Activated CD4-positive, alpha-beta T cell treated with anti-CD3 and anti-CD28 coated beads for 48 hours (primary cell): ENCODE measurements around the gene MYB.

Source experiments
- DNase-seq: peaks from one replicate; pipeline ENCODE4 v3.0.0-alpha.2; 2020

MYB gene

DNA sequence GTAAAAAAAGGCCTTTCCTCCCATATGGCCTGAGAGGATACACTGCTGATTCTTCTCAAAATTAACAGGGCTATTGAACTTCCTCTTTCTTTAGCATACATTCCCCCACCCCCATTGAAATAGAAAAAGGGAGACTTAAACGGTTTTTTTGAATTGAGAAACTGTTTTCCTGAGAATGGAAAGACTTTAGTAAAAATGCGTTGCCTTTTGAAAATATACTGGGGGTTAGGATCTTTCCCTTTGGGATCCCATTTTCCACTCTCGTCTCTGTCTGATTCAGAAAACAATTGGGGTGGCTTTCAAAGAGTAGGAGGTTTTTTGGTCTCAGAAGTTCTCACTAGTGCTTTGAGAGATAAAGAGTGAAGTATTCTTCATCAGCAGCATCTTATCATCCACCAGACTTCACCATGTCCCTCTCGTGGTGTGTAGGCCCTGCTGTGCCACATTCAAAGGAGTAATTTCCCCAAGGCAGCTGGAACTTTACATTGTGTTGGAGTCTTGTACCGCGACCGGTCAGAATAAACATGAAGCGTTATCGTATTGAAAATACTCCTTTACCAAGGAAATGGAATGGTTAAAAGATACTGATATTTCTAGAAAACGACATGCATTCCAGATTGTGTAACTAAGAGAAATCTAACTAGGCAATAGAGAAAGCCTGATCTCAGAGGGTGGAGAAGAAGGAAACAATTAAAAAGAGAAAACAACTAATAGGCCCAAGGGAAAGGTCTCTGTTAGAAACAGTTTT is 10.6 kb downstream of the MYB start:
- DNase-seq: no peak

DNA sequence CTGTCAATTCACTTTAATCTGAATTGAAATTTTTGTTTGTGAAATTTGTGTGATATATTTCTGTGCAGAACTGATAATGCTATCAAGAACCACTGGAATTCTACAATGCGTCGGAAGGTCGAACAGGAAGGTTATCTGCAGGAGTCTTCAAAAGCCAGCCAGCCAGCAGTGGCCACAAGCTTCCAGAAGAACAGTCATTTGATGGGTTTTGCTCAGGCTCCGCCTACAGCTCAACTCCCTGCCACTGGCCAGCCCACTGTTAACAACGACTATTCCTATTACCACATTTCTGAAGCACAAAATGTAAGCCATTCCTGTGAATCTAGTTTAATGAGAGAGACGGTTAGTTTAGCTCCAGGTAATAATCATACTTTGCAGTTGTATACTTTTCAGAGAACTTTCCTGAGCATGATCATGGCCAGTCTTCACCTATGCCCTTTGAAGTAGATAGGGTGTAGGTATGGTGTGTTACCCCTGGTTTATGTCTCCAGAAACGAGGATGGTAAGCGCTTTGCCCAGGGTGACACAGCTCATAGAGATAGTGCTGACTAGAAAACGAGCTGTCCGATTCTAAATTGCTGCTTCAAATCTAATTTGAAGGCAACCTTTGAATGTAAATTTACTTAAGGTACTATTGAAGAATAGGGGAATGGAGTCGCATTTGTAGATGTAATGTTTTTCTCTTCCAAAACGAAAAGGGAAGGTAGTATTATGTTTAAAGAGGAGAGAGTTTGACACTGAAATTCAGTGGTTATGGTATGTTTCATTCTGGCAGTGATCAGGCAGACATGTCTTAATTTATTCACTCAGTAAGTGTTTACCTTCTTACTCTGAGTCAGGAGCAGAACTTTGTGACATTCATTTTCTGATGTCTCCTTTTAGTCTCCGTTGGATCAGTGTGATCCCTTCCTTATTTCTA is 11.4 kb downstream of the MYB start:
- DNase-seq: no peak

DNA sequence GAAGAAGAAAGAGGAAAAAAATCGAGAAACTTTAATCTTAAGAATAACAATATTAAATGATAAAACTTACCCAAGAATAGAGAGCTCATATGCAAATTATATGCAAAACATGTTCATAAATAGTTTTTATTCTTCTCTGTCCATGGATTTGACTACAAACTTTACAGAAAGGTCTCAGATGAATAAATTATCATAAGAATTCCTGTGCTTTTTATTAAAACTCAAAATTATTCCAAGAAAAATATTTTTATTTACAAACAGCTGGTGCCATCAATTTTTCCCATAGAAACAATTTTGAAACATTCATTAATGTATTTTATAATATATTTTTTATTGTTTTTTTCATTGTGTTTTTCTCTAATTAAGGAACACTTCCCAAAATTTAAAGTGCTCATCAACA is 12.1 kb downstream of the MYB start:
- no peak for DNase-seq

DNA sequence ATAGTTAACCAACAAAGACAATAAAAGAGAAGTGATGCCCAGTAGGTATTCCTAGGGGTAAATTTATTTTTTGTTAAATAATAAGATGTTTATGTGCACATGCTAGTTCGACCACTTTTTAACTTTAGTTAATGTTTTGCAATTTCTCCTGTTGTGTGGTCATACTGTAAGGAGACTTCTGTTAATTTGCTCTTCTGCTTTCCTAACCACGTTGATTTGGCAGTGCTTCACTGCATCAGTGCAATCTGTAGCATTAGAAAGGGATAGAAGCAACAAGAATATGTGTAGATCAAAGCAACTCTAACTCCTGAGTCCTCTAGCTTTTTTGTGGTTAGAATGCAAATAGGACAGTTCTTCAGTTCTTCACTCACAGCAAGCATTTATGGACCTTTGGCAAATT is 13.9 kb downstream of the MYB start:
- DNase-seq: no peak

DNA sequence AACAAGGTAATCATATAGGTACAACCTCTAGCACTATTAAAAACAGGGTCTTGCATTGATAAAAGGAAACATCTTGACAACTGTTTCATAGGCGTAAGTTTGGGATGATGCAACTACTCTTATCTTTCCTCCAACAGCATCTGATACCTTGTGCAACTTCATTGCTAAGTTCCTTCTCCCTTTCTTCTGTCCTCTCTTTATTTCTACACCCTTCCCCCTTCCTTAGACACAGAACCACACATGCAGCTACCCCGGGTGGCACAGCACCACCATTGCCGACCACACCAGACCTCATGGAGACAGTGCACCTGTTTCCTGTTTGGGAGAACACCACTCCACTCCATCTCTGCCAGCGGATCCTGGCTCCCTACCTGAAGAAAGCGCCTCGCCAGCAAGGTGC is 14.4 kb downstream of the MYB start:
- DNase-seq: no peak

DNA sequence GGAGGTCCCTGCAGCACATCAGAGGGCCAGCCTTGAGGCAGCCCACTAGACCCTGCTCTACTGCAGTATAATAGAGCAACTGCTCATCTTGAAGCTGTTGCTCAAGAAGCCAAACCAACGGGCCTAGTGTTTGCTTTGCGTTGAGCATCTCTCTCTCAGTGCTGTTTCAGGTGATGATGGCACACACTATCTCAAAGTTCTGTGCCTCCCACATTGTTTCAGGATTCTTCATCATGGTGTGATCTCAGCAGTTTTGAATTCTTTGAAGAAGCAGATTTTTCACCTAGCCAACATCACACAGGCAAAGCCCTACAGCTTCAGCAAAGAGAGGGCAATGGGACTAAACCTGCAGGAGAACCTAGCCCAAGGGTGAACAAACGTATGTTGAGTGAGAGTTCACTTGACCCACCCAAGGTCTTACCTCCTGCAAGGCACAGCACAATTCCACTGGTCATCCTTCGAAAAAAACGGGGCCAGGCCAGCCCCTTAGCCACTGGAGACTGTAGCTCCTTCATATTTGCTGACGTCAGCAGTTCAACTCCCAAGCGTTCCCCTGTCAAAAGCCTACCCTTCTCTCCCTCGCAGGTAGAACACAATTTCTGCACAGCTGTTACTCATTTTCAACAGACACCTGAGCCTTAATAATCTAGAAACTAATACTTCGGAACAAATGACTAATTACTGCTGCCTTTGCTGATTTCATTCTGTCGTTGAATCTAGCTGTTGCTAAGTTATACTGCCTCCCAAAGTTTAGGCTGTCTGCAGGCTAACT is 15.8 kb downstream of the MYB start:
- DNase-seq: peak; percentile 45

DNA sequence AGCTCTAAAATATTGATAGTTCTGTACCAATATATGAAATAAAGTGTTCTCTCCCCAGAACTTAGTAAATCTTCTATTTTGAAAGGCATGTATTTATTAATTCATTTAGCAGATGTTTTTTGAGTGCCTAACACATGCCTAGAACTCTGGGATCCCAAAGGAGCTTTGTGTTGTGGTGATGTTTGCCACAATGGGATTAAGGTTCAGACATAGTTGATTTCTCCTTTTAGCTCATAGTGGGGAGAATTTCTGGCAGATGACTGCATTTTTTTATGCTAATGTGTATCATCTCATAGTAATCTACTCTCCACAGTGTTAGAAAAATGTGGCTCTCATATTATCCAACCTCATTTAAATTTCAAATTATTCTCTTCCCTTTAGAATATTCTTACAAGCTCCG is 21.7 kb downstream of the MYB start:
- no peak for DNase-seq

DNA sequence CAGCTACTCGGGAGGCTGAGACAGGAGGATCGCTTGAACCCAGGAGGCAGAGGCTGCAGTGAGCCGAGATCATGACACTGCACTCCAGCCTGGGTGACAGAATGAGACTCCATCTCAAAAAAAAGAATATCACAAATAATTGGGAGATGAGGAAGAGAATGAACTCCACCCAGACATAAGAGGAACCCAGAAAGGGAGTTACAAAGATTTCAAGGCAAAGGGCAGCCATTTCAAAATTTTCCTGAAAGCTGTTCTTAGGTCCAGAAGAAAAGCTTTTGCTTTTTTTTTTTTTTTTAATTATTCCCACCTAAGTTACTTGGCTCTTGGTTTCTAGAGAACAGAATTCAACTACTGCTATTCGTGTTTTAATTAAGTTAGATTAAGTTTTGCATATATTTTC is 23.8 kb downstream of the MYB start:
- DNase-seq: no peak

DNA sequence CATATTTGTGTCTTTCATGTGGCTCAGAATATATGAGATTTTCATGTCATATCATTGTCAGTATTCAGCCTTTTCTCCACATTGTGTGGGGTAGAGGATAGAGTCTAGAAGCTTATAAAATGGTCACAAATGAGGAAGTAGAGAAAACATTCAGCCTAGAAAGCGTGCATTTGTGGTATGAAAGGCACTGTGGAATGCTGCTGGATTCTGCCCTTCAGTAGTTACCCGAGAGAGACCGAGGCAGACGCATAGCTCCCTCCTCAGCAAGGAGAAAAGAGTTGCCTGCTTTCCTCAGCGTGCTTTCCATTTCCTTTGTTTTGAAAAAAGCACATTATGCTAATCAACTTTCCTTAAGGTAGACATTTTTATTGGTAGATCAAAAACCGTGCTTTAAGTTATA is 28.7 kb downstream of the MYB start:
- DNase-seq: no peak

DNA sequence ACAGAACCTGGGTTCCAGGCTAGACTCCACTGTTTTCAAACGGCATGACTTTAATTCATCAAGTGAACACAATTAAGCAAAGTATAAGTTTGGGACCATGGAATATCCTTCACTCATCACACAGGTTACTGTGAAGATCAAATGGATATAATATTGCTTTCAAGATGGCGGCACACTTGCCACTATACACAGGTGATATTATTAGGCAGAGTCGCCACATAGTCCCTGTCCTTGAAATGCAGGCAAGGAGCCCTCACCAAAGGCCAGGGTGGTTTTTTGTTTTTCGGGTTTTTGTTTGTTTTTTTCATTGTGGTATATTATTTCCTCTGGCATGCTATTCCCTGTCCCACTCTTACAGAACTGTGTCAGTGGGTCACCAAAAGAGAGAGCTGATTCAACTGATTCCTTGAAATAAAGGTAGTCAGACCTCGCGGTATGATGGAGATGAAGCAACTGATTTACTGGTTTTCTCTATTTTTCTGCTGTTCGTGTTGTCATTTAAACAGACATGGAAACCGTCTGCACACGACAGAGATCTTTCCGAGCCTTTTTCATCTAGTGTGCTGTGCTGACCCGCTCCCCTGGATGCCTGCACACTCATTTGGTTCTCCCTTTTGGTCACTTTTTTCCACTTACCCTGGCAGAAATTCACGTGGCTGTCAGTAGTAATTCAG is 29.7 kb downstream of the MYB start:
- DNase-seq: peak; percentile 20

DNA sequence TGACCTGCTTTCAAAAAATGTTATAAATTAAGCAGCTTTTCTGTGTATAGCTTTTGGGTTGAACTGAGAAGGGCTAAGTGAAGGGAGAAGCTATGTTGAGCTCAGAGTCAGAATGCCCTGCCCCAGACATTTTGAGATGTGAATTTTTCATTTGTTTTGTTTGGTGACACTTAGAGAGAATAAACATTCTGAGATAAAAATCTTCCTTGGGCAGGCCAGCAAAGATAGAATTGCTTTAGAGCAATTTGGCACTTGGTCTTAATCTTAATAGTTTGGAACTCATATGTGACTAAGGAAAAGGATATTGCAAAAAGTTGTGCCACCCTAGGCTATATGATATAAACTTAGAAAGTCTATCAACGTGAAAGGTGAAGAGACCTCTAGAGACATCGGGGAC is 30.2 kb downstream of the MYB start:
- no peak for DNase-seq

DNA sequence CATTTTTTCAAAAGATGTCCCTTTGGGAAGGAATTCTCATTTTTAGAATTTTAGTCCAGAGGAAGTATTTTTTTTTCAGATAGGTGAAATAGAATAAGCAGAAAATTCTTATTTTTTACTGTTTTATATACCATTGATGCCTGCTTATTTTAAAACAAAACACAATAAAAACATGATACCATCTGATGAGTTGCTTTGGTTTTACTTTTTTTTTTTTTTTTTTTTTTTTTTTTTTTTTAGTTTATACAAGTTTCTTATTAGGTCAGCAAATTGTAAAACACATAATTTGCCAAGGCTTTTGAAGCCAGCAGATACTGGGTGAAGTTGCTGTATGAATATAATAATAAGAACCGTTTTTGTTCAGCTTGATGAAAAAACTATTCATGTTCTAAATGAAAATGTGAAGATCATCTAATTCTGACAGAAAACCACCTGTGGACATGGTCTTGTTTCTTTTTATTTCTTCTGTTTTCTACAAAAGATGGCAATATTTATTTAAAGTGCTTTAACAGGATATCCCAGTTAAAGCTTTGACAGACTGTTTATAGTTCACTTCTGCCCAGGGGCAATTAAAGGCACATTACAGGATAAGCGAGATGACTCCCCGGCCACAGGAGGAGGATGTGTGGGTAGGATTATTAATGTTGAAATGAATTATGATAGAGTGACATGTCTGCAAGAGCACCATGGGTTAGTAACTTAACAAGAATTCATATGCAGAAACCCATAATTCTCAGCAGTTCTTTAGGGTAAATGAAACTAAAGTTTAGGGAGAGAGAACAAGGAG is 31.1 kb downstream of the MYB start:
- DNase-seq: peak; percentile 50

DNA sequence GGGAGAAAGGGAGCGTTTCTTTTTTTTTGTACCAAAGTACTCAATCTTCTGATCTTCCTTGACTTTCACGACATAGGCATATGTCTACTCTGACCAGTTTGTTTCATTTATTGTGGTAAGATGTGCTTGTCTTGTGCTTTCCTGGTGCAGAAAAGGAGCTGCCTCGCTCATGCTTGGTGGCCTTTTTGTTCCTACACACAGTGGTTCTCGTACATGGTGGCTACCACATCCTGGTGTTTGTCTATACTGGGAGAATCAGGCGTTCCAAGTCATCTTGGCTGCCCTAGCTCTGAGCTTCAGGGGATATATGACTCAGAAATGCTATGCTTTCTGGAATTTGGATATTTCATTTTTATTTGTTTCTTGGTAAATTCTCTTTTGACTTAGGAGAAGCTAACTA is 31.8 kb downstream of the MYB start:
- DNase-seq: peak; percentile 23

DNA sequence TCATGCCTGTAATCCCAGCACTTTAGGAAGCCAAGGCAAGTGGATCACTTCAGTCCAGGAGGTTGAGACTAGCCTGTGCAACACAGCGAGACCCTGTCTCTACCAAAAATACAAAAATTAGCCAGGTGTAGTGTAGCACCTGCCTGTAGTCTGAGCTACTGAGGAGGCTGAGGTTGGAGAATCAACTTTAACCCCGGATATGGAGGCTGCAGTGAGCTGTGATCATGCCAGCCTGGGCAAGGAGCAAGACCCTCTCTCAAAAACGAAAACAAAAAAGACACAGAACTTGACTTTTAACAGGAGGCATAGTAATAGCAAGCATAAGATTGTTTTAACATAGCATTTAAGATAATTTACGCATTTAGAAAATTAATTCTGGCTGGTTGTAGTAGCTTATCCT is 32.5 kb downstream of the MYB start:
- no peak for DNase-seq

DNA sequence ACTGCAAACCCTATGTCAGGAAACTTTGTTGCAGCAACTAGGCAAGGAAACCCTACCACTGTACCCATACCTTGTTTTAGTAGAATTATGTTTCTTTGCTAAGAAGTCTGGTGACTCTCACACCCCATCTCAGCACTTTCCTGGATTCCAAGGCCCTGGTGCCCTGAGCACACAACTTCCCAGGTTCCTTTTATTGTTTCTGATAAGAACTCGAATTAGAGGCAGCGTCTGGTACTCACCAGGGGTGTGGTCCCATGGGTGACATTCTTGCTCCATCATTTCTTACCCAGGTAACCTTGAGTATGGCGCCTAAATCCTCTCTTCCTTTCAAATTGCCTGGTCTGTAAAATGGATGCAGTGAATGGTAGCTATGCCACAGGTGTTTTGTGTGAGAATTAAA is 34.1 kb downstream of the MYB start:
- DNase-seq: no peak

DNA sequence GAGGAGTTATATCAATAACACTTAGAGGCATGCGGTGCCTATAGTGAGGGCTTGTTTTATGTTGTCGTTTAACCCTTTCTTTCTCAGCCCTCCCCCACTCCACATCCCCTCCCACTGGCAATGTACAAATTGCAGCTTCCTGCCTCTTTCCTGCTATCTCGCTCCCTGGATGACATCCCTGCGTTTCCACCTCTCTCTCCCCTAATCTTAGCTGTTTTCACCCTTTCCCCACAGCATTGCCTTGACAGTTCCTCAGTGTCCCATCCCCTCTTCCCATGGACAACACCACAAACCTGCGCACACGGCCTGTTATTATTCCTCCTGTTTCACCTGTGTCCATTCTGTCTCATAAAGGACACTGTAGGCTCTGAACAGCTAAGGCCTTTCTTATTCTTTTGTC is 34.5 kb downstream of the MYB start:
- no peak for DNase-seq

DNA sequence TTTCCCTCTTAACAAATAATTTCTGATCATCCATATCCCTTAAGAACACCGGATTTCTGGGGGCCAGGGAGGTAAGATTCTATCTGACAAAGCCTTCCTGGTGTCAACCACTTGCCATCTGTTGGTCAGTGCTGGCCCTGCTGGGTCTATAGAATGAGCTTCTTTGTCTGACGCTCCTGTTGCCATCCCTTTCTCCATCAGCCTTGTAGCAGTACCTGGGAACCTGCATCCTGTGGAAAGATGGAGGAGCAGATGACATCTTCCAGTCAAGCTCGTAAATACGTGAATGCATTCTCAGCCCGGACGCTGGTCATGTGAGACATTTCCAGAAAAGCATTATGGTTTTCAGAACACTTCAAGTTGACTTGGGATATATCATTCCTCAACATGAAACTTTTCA is 36.6 kb downstream of the MYB start:
- no peak for DNase-seq

DNA sequence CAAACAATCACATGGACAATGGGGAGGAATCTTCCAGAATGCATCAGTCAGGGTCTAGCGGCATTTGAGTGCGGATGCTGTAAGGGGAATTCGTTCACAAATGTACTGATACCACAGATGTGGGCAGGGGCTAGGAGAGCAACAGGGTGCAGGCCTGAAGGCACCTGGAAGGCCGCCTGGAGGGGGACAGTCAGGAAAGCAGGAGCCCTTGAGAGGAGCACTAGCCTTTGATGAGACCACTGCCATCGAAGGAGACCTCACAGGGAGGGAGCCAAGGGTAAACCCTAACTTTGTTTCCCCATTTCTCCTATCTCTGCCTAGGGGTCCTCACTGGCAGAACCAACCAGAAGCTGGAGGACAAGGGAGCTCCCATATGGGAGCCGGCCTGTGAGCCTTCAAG is 38.2 kb downstream of the MYB start:
- DNase-seq: no peak

DNA sequence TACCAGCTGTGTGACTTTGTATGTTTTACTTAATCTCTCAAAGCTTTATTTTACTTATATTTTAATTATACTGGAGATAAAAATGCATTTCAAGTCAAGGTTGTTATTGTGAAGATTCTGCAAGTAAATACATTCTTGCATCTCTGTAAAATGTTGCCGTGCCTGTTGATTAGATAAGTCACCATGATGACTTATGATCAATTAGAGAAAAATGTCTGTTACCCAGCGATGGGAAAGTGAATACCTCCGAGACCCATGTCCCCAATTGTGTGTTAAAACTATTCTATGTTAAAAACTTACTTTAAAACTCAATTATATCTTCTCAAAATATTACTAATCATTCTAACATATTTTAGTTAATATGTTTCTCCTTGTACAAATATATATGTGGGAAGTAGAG is 39.9 kb downstream of the MYB start:
- DNase-seq: no peak

DNA sequence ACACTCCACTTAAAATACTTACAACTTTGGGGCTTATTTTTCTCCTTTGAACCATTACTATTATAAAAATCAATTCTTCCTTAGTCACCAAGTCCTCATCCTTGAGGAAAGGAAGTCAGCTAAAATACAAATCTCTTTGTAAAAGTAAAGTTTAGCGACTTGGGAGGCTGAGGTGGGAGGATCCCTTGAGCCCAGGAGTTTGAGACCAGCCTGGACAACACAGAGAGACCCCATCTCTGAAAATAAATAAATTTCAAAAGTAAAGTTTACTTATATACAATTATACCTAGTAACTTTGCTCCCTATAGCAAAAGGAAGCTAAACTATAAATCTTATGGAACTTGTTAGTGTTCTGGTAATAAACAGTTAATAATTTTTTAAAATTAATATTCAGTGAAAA is 40.4 kb downstream of the MYB start:
- DNase-seq: no peak

DNA sequence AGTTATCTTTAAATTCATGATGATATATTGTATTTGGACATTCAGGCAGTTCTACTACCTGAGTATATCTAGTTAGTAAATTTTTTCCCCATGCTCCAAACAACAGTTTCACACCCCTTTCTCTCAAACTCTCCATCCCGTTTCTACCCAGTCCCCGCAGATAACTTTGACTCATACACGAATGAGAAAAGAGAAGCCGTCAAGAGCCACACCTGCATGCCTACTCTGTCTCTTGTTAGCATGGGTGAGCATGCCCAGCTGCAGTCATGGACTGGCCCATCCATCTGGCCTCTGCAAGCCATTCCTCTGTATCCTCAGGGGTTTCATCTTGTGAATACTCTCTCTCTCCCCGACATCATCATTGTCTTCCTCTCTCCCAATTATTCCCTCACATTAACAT is 41.5 kb downstream of the MYB start:
- no peak for DNase-seq

DNA sequence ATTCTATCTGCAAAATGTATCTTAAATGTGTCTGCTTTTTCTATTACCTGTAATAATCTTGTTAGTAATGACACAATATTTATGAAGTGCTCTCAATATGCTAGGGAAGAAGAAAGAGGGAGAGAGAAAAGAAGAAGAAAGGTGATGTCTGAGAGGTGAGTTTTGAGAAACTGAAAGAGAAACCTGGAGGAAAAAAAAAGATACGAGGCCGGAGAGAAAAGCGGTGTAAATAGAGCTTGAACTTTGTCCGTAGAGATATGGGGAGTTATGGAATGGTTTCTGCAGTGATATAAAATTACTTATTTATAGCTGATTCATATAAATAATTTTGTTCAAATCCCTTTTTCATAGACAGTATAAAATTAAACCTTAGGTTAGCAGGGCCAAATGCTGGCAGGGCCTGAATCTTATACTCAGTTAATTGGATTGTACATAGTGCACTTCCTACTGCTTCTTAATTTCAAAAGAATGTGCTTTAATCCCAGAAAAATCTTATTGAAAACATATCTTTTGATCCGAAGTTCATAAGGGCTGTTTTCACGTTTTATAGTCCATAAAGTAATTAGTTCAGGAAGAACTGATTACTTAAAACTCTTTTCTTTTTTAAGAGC is 43.0 kb downstream of the MYB start:
- DNase-seq: no peak
